GM18499 (cell line): ENCODE measurements around the gene CENPE.
A peak's percentile ranks its signal among the peaks of the same experiment; 100 is the strongest.
"Not testable (repeated sequence)": the region's sequence is repeated elsewhere in the genome, so short reads cannot be mapped to it uniquely, and the experiment has no call there.

Source experiments
- ATAC-seq: cut with Tn5 transposase; IDR thresholded peaks from one replicate; pipeline ENCODE4 v1.9.1; 2021; ENCODE audit warnings: moderate number of reproducible peaks; ENCODE audit not compliant: insufficient read depth, unreplicated experiment

Gene CENPE, protein sequence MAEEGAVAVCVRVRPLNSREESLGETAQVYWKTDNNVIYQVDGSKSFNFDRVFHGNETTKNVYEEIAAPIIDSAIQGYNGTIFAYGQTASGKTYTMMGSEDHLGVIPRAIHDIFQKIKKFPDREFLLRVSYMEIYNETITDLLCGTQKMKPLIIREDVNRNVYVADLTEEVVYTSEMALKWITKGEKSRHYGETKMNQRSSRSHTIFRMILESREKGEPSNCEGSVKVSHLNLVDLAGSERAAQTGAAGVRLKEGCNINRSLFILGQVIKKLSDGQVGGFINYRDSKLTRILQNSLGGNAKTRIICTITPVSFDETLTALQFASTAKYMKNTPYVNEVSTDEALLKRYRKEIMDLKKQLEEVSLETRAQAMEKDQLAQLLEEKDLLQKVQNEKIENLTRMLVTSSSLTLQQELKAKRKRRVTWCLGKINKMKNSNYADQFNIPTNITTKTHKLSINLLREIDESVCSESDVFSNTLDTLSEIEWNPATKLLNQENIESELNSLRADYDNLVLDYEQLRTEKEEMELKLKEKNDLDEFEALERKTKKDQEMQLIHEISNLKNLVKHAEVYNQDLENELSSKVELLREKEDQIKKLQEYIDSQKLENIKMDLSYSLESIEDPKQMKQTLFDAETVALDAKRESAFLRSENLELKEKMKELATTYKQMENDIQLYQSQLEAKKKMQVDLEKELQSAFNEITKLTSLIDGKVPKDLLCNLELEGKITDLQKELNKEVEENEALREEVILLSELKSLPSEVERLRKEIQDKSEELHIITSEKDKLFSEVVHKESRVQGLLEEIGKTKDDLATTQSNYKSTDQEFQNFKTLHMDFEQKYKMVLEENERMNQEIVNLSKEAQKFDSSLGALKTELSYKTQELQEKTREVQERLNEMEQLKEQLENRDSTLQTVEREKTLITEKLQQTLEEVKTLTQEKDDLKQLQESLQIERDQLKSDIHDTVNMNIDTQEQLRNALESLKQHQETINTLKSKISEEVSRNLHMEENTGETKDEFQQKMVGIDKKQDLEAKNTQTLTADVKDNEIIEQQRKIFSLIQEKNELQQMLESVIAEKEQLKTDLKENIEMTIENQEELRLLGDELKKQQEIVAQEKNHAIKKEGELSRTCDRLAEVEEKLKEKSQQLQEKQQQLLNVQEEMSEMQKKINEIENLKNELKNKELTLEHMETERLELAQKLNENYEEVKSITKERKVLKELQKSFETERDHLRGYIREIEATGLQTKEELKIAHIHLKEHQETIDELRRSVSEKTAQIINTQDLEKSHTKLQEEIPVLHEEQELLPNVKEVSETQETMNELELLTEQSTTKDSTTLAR (N-terminal part only)

DNA sequence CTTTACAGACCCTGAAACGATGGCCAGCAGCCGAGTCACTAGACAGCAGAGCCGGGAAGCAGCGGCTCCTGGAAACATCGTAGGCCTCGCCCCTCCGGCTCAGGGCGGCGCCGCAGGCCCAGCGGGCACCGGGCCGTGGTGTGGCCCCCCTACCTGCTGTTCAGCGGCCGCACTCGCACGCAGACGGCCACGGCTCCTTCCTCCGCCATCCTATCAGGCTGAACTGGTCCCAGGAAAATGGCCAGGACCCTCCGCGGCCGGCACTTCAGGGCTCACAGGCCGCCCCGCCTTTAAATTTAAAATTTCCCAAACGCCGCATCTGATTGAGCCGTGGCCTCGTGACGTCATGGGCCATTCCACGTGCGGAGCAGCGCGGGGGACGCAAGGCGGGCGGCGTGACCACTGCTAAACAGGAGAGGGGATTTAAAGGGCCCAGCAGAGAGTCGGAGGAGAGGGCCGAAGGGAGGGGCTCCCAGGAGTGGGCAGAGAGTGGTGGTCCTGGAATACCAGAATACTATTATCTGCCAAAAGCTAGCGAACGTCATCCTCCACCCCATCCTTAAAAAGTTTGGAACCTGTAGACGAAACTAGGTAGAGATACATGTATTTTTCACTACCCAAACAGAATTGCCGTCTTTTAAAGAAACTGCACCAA lies at the start of gene CENPE:
TSS of gene CENPE (minus strand) at position 233 of the 655 bp plus-strand sequence. CDS start at position 209, 24 bp downstream.
- ATAC-seq = peak; percentile 89

DNA sequence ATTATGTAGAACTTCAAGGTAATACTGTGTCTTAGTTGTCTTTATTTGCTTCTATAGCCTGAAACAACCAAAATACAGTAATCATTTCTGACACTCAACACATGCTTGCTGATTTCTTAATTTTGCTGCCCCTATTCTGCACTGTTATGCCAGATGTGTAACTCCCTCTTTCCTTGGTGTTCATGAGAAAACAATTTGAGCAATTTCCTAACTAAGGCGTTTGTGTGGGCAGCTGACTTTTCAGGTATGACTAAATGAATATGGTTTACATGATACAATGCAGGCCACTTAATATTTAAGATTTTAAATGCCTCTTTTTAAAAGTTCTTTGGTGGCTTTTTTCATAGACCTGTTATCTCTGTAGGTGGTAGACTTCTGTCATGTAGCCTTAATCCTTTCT lies 46.1 kb upstream of the CENPE start:
- ATAC-seq = no peak

DNA sequence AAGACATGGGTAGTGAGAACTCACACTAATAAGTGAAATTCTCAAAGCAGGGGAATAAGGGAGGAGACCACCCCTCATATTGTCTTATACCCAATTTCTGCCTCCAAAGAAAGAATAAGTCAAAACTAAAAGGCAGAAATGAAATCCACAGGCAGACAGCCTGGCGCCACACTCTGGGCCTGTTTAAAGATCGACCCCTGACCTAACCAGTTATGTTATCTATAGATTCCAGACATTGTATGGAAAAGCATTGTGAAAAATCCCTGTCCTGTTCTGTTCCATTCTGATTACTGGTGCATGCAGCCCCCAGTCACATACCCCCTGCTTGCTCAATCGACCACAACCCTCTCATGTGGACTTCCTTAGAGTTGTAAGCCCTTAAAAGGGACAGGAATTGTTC lies 32.8 kb upstream of the CENPE start:
- not testable (repeated sequence) for ATAC-seq

DNA sequence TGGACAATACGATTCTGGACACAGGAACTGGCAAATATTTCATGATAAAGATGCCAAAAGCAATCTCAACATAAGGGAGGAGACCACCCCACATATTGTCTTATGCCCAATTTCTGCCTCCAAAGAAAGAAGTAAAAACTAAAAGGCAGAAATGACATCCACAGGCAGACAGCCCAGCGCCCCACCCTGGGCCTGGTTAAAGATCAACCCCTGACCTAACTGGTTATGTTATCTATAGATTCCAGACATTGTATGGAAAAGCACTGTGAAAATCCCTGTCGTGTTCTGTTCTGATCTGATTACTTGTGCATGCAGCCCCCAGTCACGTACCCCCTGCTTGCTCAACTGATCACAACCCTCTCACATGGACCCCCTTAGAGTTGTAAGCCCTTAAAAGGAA lies 25.4 kb upstream of the CENPE start:
- ATAC-seq = not testable (repeated sequence)

DNA sequence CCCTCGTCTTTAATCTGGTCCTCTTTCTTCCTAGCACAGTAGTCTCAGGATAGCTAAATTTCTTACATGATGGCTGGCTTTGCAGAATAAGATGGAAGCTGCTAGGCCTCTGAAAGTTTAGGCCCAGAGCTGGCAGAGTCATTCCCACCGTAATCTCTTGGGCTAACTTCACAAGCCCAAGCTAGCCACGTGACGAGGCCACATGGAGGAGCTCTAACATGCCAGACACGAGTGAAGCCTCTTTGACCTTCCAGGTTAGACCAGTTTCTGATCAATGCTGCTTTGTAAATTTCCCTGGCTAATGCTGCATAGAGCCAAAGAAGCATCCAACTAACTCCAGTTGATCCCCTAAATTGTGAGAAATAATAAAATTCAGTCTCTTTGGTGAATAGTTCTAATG lies 9.5 kb upstream of the CENPE start:
- ATAC-seq = no peak

DNA sequence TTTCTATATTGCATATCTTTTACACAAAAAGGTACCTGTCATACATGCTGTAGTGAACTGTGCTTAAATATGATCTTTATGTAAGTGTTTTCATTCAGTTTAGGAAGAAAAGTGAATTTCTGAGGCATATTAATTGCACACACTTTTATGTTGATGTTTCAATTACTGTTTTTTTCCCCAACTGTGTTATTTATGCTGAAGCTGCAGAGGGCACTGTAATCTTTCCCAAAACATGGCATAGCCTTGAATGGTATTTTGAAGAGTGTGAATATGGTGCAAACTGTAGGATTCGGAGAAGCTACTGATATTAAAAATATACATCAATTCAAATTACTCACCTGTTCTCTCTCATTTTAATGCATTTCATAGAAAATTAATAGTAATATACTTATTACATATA lies 6.0 kb upstream of the CENPE start:
- no peak for ATAC-seq

DNA sequence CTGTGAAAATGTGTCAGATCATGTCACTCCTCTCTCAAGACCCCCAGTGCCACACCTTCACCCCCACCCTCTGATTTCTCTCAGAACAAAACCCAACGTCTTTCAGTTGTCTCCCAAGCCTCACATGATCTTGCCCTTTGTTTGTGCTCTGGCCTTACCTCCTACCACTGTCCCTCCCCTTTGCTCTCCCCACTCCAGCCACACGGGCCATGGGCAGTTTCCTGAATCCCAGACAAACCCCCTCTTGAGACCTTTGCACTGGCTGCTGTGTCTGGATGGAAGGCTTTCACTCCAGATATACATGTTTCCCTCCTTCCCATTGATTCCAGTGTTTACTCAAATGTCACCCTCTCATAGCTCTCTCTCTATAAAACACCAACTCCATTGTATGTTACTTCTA lies 3.6 kb upstream of the CENPE start:
- no peak for ATAC-seq

DNA sequence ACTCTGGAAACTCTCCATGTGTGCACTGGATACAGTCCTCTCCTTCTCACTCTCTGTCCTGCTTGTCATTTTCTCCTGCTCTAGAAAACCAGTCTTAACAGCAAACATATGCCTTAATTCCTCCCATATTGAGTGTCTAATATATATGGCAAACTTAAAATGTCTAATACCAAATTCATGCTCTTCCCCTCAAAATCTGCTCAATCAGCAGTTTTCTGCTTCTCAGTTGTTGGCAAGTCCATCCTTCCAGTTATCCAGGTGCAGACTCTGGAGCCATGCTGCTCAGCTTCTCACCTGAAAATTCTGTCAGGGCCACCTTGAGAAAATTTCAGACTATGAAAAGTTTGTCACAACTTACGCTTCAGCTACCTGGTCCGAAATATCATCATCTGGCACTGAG lies 3.1 kb upstream of the CENPE start:
- no peak for ATAC-seq

DNA sequence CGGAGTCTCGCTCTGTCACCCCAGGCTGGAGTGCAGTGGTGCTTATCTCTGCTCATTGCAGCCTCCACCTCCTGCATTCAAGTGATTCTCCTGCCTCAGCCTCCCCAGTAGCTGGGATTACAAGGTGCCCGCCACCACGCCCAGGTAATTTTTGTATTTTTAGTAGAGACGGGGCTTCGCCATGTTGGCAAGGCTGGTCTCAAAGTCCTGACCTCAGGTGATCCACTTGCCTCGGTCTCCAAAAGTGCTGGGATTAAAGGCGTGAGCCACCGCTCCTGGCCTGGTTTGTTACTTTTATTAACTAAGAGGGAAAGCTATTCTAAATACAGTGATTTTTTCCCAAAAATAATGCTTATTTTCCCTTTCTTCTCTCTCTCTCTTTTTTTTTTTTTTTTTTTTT lies 866 bp upstream of the CENPE start:
- ATAC-seq = no peak

DNA sequence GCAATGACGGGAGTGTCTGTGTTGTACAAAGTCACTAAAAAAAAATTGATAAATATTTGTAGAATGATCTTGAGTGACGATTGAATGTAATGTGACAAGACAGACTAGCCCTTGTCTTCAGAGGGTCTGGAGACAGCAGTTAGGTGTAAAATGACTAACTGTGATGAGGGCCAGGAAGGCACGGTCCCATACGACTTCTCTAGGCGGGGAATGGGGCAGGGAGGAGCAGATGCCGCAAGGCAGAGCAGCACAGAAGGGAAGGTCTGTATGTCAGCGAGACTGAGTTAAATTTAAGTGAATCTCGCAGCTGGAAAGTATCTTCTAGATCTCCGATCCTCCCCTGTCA lies 405 bp downstream of the CENPE start:
- ATAC-seq = peak; percentile 27

DNA sequence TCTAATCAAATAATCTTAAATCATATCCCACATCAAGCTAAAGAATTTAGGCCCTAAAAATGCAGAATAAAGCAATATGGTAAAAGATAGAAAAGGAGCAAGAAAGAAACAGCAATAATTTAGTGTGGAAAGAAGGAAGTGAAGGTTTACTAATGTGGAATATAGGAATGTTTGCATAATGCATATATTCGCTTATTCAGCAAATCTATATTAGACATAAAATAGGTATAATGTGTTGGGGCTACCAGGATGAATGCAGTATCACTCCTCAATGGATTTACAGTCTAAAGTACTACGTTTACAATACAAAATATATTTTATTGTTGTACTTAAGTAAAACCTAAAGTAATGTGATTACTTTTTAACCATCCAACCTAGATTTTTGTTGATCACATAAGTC lies 4.7 kb downstream of the CENPE start:
- ATAC-seq = no peak

DNA sequence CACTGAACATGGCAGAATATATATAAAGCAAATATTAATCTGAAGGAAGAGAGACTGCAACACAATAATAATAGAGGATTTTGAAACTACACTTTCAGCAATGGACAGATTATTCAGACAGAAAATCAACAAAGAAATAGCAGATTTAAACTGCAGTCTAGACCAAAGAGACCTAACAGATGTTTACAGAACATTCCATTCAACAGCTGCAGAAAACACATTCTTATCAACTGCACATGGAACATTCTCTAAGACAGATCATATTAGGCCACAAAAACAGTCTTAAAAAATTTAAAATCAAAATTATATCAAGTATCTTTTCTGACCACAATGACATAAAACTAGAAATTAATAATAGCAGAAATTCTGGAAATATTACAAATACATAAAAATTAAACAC lies 27.1 kb downstream of the CENPE start:
- no peak for ATAC-seq

DNA sequence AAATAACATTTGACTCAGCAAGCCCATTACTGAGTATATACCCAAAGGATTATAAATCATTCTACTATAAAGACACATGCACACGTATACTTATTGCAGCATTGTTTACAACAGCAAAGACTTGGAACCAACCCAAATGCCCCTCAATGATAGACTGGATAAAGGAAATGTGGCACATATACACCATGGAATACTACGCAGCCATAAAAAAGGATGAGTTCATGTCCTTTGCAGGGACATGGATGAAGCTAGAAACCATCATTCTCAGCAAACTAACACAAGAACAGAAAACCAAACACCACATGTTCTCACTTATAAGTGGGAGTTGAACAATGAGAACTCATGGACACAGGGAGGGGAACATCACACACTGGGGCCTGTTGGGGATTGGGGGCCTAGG lies 28.4 kb downstream of the CENPE start:
- ATAC-seq = not testable (repeated sequence)

DNA sequence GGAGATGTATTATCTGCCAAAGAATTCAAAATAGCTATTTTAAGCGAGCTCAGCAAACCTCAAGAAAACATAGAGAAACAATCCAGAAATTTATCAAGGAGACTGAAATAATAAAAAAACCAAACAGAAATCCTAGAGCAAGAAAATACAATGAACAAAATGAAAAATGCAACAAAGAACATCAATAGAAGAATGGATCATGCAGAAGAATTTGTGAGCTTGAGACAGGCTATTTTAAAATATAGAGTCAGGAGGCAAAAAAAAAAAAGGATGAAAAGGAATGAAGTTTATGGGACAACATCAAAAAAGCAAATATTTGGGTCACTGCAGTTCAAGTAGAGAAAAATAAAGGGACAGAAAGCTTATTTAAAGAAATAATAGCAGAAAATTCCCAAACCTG lies 29.1 kb downstream of the CENPE start:
- ATAC-seq = no peak

DNA sequence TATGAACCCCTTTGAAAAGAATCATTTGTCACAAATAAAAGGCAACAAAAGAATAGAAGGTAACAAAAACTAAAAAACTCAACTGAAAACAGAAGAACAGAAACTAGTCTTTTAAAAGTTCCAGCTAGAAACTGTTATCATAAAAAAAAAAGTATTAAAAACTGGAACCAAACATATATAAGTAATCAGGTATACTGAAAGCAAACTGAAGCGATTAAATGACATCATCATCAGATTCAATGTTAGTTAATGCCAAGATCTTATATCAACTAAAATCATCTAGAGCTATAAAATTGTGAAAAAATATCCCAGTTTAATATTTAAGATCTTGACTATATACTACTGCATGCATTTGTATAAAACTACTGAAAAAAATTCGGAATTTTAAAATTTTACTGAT lies 36.0 kb downstream of the CENPE start:
- no peak for ATAC-seq

DNA sequence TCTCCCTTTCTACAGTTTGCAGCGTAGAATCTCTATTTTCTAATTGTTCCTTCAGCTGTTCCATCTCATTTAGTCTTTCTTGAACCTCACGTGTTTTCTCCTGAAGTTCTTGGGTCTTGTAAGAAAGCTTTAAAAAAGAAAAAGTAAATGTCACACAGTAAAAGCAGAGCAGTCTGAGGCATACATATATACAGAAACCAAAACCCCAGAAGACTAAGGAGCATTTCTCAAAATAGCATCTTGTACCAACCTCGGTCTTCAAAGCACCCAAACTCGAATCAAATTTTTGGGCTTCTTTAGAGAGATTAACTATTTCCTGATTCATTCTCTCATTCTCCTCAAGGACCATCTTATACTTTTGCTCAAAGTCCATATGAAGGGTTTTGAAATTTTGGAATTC lies 39.4 kb downstream of the CENPE start:
- no peak for ATAC-seq

DNA sequence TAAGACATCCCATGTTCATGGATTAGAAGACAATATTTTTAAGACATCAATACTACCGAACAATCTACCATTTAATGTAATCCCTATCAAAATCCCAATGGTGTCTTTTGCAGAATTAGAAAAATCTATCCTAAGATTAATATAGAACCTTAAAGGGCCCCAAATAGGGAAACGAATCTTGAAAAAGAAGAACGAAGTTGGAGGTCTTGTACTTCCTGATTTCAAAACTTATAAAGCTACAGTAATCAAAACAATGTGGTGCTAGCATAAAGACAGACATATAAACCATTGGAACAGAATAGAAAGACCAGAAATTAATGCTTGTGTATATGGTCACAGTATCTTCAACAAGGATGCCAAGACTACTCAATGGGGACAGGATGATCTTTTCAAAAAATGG lies 42.0 kb downstream of the CENPE start:
- no peak for ATAC-seq

DNA sequence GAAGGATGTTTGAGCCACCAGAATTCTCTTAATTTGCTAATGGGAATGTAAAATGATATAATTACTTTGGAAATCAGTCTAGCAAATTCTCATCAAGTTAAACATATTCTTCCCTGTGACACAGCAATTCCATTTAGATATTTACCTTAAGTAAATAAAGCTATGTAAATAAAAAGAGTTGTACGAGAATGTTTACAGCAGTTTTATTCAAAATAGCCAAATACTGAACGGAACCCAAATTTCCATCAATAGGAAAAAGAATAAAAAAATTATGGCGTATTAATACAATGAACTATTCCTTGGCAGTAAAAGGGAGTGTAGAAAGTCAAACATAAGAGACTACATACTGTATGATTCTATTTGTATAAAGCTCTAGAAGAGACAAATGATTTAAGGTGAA lies 45.8 kb downstream of the CENPE start:
- ATAC-seq = no peak

DNA sequence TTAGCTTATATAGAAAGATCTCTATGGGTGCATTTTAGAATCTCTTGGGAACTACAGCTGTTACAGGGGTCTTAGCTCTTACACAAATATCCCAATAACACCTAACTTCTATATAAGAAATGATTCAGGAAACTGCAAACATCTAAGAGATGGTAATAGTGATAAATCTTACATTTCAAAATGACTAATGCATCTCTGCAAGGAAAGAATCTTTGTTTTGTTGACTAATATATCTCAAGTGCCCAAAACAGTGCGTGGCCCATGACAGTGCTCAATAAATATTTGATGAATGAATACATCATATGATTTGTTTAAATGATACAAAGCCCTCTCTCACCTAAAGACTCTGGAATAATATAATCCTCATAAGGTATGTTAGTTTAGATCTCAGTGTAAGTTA lies 47.5 kb downstream of the CENPE start:
- no peak for ATAC-seq

DNA sequence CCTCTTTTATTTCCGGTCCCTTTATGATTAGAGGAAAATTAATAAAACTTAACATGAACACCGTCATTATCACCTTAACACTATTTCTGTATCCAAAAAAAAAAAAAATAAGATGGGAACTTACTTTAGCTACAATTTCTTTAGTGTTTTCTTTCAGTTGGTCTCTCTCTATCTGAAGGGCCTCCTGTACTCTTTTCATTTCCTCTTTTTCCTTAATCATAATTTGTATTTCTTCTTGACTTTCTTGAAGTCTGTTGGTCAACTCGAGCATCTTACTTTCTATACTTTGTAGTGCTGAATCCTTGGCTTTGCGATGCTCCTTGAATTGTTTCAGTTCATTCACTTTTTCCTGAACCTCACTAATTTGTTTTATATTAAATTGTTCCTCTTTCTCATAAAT lies 53.2 kb downstream of the CENPE start:
- no peak for ATAC-seq
